NT2/D1 (cell line): Measurements from ENCODE around the gene PDE4B.

Experiments
- SUZ12 ChIP-seq: IDR thresholded peaks from 2 replicates; pipeline ENCODE4 v1.6.1; 2011; ENCODE audit not compliant: insufficient read length, insufficient read depth; ENCODE audit errors: extremely low read depth
- YY1 ChIP-seq: IDR thresholded peaks from 2 replicates; pipeline ENCODE4 v1.6.1; 2011; ENCODE audit not compliant: insufficient read length, insufficient read depth
- ZNF274 ChIP-seq: IDR thresholded peaks from 2 replicates; pipeline ENCODE4 v1.6.1; 2011; ENCODE audit warnings: mild to moderate bottlenecking, low read depth, low read length

DNA sequence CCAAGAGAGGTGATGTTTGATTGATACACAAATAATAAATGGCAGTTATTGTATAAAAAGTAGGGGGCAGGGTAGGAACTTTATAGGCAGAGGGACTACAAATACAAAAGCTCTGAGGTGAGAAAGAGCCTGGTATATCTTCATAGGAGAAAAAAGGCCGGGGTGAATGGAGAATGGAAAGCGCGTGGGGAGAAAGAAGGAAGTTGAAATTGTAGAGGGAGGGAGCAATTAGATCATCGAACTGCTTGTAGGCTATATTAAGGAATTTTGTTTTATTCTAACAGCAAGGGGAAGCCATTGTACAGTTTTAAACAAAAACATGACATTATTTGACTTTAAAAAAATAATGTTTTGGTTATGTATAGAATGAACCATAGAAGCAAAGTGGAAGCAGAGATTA, 147.4 kb downstream of the PDE4B start:
- TF ChIP-seq YY1 (no peak), SUZ12 (no peak), ZNF274 (no peak)
